Fibroblast of the conjunctiva (primary cell): Measurements from ENCODE around the gene GMEB1.
"Not testable (repeated sequence)": the region's sequence is repeated elsewhere in the genome, so short reads cannot be mapped to it uniquely, and the experiment has no call there.

Experiments
- DNase-seq: peaks from one replicate; pipeline ENCODE4 v3.0.0-alpha.2; 2010; ENCODE audit warnings: low read depth

The GMEB1 gene

DNA sequence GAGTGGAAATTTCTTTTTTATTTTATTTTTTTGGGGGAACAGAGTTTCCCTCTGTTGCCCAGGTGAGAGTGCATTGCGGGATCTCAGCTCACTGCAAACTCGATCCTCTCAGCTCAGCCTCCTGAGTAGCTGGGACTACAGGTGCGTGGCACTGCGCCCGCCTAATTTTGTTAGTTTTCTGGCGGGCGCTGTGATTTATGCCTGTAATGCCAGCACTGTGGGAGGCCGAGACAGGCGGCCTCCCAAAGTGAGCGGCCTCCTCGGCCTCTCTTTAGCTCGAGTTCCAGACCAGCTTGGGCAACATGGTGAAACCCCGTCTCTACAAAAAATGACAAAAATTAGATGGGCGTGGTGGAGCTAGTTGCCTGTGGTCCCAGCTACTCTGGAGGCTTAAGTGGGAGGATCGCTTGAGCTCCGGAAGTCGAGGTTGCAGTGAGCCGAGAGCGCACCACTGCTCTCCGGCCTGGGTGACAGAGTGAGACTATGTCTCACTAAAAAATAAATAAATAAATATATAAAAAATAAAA lies 2.7 kb downstream of the GMEB1 start:
- no peak for DNase-seq

DNA sequence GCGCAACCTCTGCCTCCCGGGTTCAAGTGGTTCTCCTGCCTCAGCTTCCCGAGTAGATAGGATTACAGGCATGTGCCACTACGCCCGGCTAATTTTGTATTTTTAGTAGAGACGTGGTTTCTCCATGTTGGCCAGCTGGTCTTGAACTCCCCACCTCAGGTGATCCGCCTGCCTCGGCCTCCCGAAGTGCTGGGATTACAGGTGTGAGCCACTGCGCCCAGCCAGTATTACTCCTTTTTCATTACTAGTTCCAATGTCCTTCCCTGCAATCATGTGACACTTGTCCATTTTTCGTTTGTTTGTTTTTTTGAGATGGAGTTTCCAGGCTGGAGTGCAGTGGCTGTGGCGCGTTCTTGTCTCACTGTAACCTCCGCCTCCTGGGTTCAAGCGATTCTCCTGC lies 4.4 kb downstream of the GMEB1 start:
- DNase-seq: not testable (repeated sequence)

DNA sequence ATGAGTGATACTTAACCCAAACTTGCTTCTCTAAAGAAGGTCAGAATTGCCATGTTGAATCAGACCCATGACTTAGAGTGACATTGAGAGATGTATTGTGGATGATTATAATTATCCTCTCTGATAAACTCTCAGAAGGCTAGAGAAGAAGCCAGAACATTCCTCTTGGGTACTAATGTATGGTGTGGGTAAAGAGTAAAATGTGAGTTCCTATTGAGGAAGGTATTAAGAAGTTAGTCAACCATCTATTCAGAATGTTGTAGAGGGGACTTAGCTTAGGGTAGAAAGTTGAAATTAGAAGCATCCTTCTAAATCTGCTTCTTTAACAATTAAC lies 7.3 kb downstream of the GMEB1 start:
- no peak for DNase-seq

DNA sequence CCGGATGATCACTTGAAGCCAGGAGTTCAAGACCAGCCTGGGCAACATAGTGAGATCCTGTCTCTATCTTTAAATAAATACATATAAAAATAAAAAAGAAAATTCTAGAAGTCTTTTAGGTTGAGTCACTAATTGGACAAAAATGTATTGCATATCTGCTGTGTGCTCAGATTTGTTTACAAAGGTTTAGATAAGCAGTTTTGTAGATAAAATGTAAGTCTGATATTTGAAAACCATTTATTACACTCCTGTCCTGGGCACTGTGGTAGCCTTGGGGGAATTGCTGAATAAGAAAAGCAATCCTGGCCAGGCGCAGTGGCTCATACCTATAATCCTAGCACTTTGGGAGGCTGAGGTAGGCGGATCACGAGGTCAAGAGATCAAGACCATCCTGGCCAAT lies 11.6 kb downstream of the GMEB1 start:
- no peak for DNase-seq

DNA sequence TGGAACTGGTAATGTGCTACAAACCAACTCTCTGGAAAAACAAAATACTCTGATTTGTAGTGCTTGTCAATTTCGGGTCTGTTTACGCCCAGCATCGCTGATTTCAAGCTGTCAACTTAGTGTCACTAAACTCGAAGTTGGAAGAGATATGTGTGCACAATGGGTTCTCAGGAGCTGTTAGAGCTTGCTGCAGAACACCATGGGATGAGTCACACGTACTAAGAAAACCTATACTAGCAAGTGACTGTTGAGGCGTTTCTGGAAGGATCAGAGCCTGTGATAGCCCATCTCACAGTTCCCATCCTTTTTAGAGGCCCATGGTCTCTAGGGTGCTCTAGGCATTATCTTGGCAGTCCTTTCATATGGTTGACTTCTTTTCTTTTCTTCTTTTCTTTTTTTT lies 14.3 kb downstream of the GMEB1 start:
- no peak for DNase-seq

DNA sequence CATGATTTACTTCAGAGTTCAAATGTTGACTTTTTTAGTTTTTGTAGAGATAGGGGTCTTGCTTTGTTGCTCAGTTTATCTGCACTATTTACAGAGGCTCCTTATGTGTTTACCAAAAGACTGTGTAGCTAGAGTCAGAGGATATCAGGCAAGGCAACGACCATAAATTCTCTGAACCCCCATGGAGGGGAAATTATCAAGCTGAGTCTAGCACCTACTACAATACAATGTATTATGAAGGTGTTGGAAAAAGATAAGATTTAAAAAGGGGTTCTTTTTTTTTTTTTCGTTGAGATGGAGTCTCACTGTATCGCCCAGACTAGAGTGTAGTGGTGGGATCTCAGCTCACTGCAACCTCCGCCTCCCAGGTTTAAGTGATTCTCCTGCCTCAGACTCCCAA lies 16.4 kb downstream of the GMEB1 start:
- no peak for DNase-seq

DNA sequence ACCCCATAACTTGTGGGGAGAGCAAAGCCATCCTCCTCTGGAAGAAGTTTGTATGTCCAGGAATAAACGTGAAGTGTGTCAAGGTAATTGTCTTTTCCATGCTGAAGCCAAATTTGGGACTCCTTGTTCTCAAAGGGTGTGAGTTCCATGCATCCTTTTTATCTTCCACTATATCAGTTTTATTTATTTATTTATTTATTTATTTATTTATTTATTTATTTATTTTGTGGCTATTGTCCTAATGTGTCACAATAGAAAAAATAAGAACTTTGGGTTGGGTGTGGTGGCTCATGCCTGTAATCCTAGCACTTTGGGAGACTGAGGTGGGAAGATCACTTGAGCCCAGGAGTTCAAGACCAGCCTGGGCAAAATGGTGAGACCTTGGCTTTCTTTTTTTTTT lies 23.0 kb downstream of the GMEB1 start:
- not testable (repeated sequence) for DNase-seq

DNA sequence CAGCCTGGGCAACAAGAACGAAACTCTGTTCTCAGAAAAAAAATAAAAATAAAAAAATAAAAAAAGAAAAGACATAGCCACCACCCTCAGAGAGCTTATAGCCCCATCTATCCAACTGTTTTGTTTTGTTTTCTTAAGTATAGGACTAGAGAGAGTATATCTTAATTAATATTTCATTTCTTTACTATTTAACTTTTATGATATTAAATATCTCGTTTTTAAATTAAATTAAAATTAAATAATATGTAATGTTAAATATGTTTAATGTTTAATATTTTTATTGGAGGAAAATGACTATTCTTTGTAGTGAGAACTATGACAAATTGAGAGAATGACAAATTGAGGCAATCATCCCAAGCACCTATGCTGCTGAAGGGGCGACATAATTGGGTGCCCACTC lies 35.0 kb downstream of the GMEB1 start:
- DNase-seq: no peak

DNA sequence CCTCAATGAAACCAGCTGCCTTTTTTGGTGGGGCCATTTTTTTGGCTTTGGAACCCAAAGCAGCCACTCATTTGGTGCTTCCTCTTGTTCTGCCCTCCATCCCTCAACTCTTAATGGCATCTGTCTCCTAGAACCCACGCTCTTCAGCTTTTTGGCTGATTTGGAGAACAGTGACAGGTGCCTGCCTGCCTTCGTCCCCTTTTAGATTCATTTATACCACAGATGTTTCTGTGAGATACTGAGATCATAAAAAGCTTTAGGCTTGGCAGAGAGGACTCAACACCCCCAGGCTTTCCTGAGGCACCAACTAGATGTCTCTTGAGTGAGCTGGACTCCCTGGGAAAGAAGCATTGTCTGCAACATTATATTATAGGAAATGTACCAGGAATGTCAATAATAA lies 47.8 kb downstream of the GMEB1 start:
- no peak for DNase-seq

DNA sequence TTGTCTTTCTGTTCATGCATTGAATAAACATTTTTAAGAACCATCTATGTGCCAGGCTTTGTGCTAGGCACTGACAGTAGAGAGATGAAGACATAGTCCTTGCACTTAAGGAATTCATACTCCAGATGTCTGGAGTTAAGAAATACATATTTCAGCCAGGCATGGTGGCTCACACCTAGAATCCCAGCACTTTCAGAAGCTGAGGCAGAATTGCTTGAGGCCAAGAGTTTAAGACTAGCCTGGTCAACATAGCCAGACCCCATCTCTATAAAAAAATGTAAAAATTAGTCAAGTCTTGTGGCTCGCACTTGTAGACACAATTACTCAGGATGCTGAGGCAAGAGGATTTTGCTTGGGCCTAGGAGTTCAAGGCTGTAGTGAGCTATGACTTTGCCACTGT lies 49.6 kb downstream of the GMEB1 start:
- DNase-seq: no peak

DNA sequence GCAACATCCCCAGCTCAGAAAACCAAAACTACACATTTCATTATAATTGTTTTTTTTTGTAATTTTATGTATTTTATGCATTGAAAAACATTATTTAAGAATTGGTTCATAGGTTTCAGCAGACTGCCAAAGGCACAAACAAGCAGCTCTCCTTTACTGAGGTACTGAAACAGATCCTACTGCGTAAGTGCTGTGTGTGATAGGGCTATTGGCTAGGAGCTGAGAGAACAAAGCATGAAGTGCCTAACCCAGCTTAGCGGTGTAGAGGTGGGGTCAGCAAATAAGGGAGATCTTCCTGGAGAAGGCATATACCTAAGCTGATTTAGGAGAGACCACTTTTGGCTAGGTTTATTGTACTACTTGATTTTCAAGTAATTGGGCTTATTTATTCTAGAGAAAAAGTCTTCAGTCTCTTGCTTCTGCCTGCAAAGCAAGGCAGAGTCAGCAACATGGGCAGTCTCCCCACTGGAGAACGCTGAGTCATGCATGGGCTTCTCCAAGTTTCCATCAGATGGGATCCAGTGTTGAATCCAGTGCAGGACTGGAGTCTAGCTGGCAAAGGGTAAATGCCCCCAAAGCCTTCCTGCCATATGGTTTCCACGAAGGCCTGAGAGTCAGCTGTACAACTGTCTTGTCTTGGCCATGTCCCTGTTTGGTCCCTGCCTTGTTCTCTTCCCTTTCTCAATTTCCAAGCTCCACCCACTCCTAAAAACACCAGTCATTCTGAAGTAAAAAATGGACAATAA lies 50.2 kb downstream of the GMEB1 start:
- peak; percentile 20 for DNase-seq

DNA sequence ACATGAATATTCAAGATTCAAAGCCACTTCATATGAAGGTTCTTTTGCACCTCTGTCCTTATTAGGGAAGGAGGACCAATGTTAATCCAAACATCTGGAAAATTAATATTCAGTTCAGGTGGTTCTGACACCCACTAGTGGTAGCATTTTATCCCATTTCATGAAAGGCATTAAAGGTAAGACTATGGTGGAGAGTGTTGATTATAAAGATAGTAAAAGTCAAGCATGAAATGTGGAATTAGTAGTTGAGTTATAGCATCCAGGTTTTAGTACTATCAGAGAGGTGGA lies 50.7 kb downstream of the GMEB1 start:
- no peak for DNase-seq

DNA sequence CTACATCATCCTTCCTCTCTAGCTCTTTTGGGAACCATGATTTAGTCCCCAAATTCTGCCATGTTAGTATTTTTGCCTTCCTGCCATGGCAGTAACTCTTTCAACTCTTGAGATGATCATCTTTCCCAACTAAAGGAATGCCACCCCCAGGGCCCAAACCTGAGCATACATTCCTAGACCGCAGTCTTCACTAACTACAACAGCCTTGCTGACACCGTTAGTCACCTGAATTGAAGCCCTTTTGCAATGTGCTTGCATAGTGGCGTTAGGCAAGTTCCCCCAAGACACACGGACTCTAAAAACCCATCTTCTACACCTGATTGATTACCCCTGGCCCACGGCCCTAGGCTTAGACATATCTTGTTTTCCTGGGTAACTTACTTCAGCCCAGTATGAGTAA lies 51.8 kb downstream of the GMEB1 start:
- no peak for DNase-seq

DNA sequence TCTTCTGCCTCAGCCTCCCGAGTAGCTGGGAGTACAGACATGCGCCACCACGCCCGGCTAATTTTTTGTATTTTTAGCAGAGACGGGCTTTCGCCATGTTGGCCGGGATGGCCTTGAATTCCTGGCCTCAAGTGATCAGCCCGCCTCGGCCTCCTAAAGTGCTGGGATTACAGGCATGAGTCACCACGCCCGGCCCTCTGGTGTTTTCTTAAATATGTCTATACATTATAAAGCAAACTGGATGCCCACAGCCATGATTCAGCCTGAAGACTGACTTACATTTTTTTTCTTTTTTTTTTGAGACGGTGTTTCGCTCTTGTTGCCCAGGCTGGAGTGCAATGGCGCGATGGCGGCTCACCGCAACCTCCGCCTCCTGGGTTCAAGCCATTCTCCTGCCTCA lies 53.3 kb downstream of the GMEB1 start:
- not testable (repeated sequence) for DNase-seq

DNA sequence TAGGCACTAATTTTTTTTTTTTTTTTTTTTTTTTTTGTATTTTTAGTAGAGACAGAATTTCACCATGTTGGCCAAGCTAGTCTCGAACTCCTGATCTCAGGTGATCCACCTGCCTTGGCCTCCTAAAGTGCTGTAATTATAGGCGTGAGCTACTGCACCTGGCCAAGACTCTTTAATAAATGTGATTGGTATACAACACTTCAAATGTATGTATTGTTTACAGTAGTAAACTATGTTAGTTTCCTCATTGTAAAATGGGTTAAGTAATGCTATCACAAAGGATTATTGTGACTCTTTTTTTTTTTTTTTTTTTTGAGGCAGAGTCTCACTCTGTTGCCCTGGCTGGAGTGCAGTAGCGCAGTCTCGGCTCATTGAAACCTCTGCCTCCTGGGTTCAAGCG lies 56.8 kb downstream of the GMEB1 start:
- DNase-seq: not testable (repeated sequence)

DNA sequence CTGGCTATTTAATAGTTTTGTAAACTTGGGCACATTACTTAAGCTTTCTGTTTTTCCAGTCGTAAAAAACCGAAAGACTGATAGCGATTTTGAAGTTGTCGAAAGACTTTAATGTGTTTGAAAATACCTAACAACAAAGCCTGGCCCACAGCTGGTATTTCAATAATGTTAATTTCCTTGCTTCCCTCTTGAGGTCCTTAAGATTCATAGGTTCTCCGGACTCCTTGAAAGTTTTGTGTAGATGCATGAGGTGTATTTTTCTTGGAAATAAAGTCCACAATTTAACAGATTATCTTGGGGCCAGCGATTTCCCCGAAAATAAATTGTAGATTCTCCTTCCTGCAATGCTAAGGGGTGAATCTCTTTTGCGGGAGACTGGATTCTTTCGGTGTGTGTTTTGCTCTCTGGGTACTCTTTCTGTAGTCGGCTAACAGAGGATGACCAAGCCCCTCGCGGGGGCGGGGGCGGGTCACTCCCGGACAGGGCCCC lies 67.4 kb downstream of the GMEB1 start:
- no peak for DNase-seq

DNA sequence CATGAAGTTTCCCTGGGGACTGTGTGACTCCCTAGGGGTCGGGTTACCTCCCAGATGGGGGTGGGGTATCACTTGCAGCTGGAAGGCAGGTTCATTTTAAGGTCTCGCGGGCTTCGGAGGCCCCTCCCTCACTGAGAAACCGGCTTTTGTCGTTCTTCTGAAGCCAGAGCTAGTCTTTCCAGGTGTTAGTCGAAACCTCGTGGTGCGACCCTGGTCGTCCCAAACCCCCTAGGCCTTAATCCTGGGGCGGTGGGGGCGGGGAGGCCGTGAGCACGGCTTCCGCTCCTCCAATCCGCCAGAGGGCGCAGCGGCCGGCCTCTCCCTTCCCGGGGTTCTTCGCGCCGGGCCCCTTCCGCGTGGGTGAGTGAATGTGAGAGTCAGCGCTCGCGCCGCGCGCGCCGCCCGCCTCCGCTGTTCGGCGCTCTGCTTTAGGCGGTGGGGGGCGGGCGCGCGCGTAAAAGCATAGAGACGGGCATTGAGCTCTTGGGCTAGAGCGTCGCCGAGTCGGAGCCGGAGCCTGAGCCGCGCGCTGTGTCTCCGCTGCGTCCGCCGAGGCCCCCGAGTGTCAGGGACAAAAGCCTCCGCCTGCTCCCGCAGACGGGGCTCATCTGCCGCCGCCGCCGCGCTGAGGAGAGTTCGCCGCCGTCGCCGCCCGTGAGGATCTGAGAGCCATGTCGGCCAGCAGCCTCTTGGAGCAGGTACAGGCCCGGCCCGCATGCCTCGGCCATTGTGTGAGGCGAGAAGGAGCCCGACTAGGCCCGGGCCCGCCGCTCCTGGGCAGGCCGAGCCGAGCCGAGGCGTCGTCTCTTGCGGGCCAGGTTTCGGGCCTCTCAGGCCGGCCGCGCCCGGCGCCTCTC lies 68.1 kb downstream of the GMEB1 start, which contains the start of gene YTHDF2:
TSS of gene YTHDF2 (plus strand) at position 491 of the 857 bp plus-strand sequence. CDS start at position 672, 181 bp downstream.
- peak; percentile 88 for DNase-seq

DNA sequence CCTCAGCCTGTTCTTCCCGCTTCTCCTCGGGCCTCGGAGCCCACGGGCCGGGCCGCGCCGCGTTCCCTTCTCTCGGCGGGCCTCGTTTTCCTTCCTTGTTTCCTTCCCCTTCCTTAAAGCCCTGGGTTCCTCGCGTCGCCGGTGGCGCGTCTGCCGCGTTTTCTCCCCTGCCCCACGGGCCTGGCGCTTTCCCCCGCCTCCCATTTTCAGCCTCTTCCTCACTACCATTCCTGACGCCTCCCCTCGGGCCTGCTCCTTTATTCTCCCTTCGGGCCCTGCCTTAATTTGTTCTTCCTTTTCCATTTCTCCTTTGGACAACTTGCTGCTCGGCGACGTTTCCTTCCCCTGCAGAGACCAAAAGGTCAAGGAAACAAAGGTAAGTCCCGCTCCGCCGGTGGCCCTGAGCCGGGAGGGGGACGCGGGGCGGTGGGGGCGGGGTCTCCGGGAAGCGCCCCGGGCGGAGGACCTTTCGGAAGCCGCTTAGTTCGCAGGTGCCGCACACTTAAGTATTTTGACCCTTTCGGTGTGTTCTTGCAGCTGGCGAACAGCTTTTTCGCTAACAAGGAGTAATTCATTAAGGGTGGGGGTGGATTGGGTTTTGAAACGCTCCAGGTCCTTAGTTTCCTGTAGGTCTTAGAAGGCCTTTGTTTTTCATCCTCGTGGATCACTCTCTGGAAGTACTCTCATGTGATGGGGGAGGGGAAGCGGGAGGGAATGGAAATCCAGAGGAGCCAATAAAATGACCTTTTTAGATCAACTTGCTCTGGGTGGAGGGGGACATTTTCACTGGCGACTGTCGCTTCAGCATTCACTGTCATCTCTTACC lies 68.9 kb downstream of the GMEB1 start:
- no peak for DNase-seq

DNA sequence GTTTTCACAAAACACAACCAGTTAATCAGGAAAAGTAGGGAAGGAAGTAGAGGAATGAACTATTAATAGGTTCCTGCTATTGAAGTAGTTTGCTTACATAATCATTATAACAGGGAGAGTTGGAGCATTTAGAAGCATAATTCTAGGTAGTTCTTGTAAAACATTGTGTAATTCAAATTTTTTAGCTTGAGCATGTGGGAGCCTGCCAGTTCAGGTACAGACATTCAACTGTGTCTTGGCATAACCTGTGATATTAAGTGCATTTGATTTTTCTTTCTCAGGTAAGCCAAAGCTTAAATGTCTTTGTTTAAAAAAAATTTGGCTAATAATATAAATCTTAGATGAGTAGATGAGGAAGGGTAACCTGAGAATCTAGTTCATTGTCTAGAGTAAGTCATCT lies 71.5 kb downstream of the GMEB1 start:
- no peak for DNase-seq

DNA sequence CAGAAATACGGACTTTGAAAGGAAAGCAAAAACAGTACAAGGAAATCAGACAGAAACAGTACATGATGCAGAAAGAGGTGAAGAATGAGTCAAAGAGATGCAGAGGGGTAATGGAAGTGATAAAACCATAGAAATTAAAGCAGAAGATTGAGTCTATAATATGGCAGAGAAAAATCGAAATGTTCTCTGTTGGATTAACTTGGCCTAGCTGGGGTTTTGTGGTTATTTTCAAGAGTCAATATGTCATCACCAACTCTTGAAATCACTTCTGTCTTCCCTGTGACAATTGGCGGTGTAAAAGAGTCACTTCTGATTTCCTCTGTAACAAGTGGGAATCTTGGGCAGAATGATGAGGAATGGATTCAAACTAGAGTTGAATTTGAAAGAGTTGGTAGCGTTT lies 75.6 kb downstream of the GMEB1 start:
- DNase-seq: no peak

DNA sequence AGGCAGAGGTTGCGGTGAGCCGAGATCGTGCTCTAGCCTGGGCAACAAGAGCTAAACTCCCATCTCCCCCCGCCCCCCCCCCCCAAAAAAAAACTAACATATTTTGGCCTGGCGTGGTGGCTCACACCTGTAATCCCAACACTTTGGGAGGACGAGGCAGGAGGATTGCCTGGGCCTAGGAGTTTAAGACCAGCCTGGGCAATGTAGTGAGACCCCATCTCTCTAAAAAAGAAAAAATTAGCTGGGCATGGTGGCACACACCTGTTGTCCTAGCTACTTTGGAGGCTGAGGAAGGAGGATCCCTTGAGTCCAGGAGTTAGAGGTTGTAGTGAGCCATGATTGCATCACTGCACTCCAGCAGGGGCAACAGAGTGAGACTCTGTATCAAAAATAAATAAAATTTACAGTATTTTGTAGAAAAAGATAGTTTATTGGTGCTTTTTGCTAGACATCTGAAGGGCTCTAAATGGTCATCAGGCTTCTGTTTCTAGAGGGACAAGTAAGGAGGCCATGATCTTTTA lies 77.1 kb downstream of the GMEB1 start:
- no peak for DNase-seq

DNA sequence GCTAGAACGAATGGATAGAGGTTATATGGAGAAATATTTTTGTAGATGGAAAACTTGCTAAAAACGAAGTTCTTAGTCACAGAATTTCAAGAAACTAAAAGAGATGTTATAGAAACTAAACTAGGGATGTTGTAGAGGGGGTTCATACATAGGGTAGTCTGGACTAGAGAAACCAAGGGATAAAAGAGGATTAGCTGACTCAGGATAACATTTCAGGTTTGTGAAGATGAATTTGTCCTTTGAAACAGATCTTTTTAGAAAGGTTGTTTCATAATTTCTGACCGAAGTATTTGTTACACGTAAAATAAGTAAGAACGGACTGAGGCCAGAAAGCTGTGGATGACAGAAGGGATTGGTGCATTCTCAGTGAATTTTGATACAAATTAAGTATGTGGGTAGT lies 81.7 kb downstream of the GMEB1 start:
- DNase-seq: no peak
